ENCODE measurements around the gene RAE1. TPM values are rescaled to one million over a fixed set of nuclear protein-coding genes. Genes with fewer than 3 reads are reported as not detected.

RAE1 gene
- total and polyA plus RNA-seq, 12 donors, result 8.8 to 46.9 (median 22.5) TPM

DNA sequence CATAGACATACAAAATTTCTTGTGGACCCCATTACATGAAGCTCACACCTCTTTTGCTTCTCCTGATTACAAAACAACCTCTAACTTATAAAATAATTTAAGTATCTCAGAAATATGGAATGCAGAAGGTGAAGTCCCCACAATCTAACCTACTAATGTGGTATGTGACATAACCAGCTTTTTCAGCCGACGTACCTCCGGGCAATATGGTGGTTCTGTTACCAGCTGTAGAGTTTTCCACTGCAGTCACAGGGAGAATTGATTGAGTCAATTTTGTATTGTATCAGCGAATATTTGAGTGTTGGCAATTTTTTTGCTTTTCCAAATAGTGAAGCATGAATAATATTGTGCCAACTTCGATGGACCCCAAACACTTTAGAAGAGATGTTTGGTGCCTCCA is 37.1 kb upstream of the RAE1 start:
- no peaks in the 10 kb centered on the region for H3K4me1 ChIP-seq (replicated peaks in 1 of 2)
- TF ChIP-seq POLR2A (IDR thresholded peaks at IDR 0.05), result no peak
- TF ChIP-seq, protein P1, sequence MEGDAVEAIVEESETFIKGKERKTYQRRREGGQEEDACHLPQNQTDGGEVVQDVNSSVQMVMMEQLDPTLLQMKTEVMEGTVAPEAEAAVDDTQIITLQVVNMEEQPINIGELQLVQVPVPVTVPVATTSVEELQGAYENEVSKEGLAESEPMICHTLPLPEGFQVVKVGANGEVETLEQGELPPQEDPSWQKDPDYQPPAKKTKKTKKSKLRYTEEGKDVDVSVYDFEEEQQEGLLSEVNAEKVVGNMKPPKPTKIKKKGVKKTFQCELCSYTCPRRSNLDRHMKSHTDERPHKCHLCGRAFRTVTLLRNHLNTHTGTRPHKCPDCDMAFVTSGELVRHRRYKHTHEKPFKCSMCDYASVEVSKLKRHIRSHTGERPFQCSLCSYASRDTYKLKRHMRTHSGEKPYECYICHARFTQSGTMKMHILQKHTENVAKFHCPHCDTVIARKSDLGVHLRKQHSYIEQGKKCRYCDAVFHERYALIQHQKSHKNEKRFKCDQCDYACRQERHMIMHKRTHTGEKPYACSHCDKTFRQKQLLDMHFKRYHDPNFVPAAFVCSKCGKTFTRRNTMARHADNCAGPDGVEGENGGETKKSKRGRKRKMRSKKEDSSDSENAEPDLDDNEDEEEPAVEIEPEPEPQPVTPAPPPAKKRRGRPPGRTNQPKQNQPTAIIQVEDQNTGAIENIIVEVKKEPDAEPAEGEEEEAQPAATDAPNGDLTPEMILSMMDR (IDR thresholded peaks at IDR 0.05), result no peak
- H3K9me3 ChIP-seq (replicated peaks in 1 of 3), result no peaks in the 10 kb centered on the region
- peak in 1 of 7 donors; percentile 4 for DNase-seq
- H3K27me3 ChIP-seq, result peaks cover 11% of the 10 kb centered on the region
- intact Hi-C loops (cut with DNase I), result no loop called here
- H3K36me3 ChIP-seq (replicated peaks in 1 of 2), result no peaks in the 10 kb centered on the region
- 80 to 89% (median 83%) methylated on average over 5 of the region's 5 CpGs for WGBS, 4 donors
- no peak overlapping the region for H3K4me3 ChIP-seq
- H3K27ac ChIP-seq, result no peak overlapping the region

DNA sequence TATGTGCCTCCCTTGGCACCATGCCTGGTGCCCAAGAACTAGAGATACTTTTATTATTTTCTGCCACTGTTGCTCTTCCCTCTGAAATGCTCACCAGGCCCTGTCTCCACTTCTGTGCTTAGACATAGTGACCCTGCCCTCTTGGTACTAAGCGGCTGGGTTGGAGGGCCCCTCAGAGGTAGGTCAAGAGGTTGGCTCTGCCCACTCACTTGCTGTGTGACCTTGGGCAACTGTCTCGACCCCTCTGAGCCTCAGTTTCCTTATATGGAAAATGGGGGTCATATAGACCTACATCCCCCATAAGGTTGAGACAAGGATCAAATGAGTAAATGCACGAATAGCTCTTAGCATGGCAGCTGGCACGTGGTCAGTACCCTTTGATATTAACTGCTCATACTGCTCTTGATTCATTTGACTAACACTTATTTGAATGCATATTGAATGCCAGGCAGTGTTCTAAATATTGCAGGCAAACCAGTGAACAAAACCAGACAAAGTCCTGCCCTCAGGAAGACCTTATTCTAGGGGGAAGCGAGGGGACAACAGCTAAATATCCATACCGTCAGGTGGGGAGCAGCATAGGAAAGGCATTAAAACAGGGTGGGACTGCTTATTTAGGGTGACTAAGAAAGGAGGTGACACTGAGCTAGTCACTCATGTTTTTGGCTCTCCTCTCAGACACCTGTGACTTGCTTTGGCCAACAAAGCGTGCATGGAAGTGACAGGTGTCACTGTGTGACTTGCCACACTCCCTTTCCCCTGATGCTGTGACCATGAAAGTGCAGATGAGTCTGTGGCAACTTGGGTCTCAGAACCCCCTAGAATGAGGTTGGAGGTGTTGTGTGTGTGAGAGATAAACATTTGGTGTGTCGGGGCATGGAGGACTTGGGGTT is 35.7 kb upstream of the RAE1 start:
- 70 to 79% (median 76%) methylated on average over 8 of the region's 8 CpGs for WGBS, 4 donors
- intact Hi-C loops (cut with DNase I), result no loop called here

DNA sequence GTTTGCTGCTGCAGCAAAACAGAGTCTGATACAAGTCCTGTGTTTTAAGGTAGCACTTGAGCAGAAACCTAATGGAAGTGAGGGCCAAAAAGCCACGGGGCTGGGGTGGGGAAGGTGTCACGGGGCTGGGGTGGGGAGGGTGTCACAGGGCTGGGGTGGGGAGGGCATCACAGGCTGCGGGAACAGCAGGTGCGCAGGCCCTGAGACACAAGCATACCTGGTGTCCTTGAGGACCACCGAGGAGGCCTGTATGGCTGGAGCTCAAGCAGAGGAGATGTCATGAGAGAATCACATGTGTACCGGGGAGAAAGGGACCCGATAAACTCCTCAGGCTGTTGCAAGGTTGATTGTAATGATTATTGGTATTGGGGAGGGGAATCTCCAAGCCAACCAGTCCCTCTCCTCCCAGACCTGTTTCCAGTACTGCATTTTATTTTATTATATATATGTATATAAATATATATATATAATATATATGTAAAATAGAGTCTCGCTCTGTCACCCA is 35.0 kb upstream of the RAE1 start:
- Histone ChIP-seq H3K4me1 (replicated peaks in 1 of 2) (no peaks in the 10 kb centered on the region), H3K36me3 (replicated peaks in 1 of 2) (no peaks in the 10 kb centered on the region), H3K27me3 (peaks cover 3% of the 10 kb centered on the region), H3K27ac (no peak overlapping the region), H3K9me3 (replicated peaks in 1 of 3) (no peaks in the 10 kb centered on the region), H3K4me3 (no peak overlapping the region)
- TF ChIP-seq, protein P1 (IDR thresholded peaks at IDR 0.05), result no peak
- TF ChIP-seq POLR2A (IDR thresholded peaks at IDR 0.05), result no peak
- intact Hi-C loops (cut with DNase I), result no loop called here
- no peak for DNase-seq
- 83 to 84% (median 83%) methylated on average over 8 of the region's 8 CpGs for whole genome bisulfite sequencing, 4 donors

More for the DNA sequence above, 35.7 kb upstream of the RAE1 start:
- no peaks in the 10 kb centered on the region for H3K9me3 ChIP-seq (replicated peaks in 1 of 3)
- H3K4me3 ChIP-seq, result no peak overlapping the region
- no peak overlapping the region for H3K27ac ChIP-seq
- no peak for DNase-seq
- peaks cover 6% of the 10 kb centered on the region for H3K27me3 ChIP-seq
- TF ChIP-seq POLR2A (IDR thresholded peaks at IDR 0.05), result no peak
- TF ChIP-seq, protein P1 (IDR thresholded peaks at IDR 0.05), result no peak
- no peaks in the 10 kb centered on the region for H3K36me3 ChIP-seq (replicated peaks in 1 of 2)
- H3K4me1 ChIP-seq (replicated peaks in 1 of 2), result no peaks in the 10 kb centered on the region

DNA sequence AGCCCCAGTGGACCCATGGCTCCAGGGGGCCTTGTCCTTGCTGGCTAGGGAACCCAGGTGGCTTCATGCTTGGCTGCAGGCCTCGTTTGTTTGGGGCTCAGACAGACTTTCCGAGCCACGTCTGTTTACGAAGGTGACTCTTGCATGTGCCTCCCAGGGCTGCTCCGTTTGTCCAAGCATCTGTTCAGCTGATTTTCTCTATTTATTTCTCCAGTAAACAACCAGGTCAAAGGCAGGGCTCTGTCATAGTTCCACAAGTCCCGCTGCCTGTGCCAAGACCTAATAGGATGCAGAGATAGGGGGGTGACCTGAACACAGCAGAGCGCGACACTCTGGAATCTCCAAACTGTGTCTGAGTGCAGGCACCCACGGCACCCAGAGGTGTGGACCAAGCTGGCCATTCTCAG is 34.3 kb upstream of the RAE1 start:
- TF ChIP-seq, protein P1 (IDR thresholded peaks at IDR 0.05), result no peak
- no peak for TF ChIP-seq POLR2A (IDR thresholded peaks at IDR 0.05)
- no peak for DNase-seq
- Histone ChIP-seq H3K36me3 (replicated peaks in 1 of 2) (no peaks in the 10 kb centered on the region), H3K4me1 (replicated peaks in 1 of 2) (no peaks in the 10 kb centered on the region), H3K27ac (no peak overlapping the region), H3K4me3 (no peak overlapping the region), H3K9me3 (replicated peaks in 1 of 3) (no peaks in the 10 kb centered on the region), H3K27me3 (peaks cover 3% of the 10 kb centered on the region)
- 75 to 80% (median 78%) methylated on average over 8 to 9 of the region's 9 CpGs for WGBS, 4 donors
- intact Hi-C loops (cut with DNase I), result no loop called here
